Astrocyte (in vitro differentiated cells and primary cell): ENCODE measurements around the gene TAF6. TPM values are rescaled to one million over a fixed set of nuclear protein-coding genes. Genes with fewer than 3 reads are reported as not detected.

Source experiments
- DNase-seq: peaks from one replicate; pipeline ENCODE4 v3.0.0-alpha.2; 2010; ENCODE audit warnings: low read depth
- FAIRE-seq: peaks from 2 replicates; lab custom pipeline; 2011; peaks lifted over from hg19 to GRCh38; lab: Jason Lieb, UNC
- H2AFZ ChIP-seq: 2 replicates; pipeline ENCODE4 v1.6.0; 2012; ENCODE audit warnings: low read depth, low read length, inconsistent platforms
- H3K27ac ChIP-seq: 2 replicates; pipeline ENCODE4 v1.5.1; 2011; ENCODE audit warnings: low read depth, low read length, inconsistent platforms
- H3K27me3 ChIP-seq: 2 replicates; pipeline ENCODE4 v1.6.0; 2011; ENCODE audit warnings: low read length, inconsistent platforms; ENCODE audit not compliant: insufficient read depth
- H3K36me3 ChIP-seq: 2 replicates; pipeline ENCODE4 v1.5.1; 2011; ENCODE audit warnings: low read length, inconsistent platforms; ENCODE audit not compliant: insufficient read depth
- H3K4me1 ChIP-seq: 2 replicates; pipeline ENCODE4 v1.5.1; 2011; ENCODE audit warnings: low read length, inconsistent platforms; ENCODE audit not compliant: insufficient read depth
- H3K4me2 ChIP-seq: 2 replicates; pipeline ENCODE4 v1.6.0; 2012; ENCODE audit warnings: low read length, inconsistent platforms
- H3K4me3 ChIP-seq: 2 replicates; pipeline ENCODE4 v1.5.1; 2011; ENCODE audit warnings: low read depth, mild to moderate bottlenecking, low read length, inconsistent platforms; ENCODE audit not compliant: insufficient read depth
- H3K79me2 ChIP-seq: 2 replicates; pipeline ENCODE4 v1.6.0; 2012; ENCODE audit warnings: mild to moderate bottlenecking, low read length, inconsistent platforms; ENCODE audit not compliant: insufficient read depth
- H3K9ac ChIP-seq: 2 replicates; pipeline ENCODE4 v1.6.0; 2012; ENCODE audit warnings: mild to moderate bottlenecking, low read length, inconsistent platforms
- H3K9me3 ChIP-seq: 2 replicates; pipeline ENCODE4 v1.5.1; 2012; ENCODE audit warnings: low read depth, mild to moderate bottlenecking, low read length, inconsistent platforms; ENCODE audit not compliant: insufficient read depth
- H4K20me1 ChIP-seq: 2 replicates; pipeline ENCODE4 v1.6.0; 2012; ENCODE audit warnings: low read length, inconsistent platforms; ENCODE audit not compliant: insufficient read depth
- H3K27ac Mint-ChIP-seq: one replicate; pipeline ENCODE4 v1.8.0; 2021; ENCODE audit warnings: mild to moderate bottlenecking, mixed read lengths; ENCODE audit not compliant: unreplicated experiment
- H3K27me3 Mint-ChIP-seq: one replicate; pipeline ENCODE4 v1.8.0; 2021; ENCODE audit warnings: low read depth, mixed read lengths; ENCODE audit not compliant: unreplicated experiment
- H3K36me3 Mint-ChIP-seq: one replicate; pipeline ENCODE4 v1.8.0; 2021; ENCODE audit warnings: low read depth, mixed read lengths; ENCODE audit not compliant: unreplicated experiment
- H3K4me1 Mint-ChIP-seq: one replicate; pipeline ENCODE4 v1.8.0; 2021; ENCODE audit warnings: low read depth, mixed read lengths; ENCODE audit not compliant: unreplicated experiment
- H3K4me3 Mint-ChIP-seq: one replicate; pipeline ENCODE4 v1.8.0; 2021; ENCODE audit warnings: mild to moderate bottlenecking, moderate library complexity, mixed read lengths; ENCODE audit not compliant: unreplicated experiment
- H3K9me3 Mint-ChIP-seq: one replicate; pipeline ENCODE4 v1.8.0; 2021; ENCODE audit warnings: mild to moderate bottlenecking, mixed read lengths; ENCODE audit not compliant: unreplicated experiment
- EZH2 ChIP-seq: IDR thresholded peaks from 2 replicates; pipeline ENCODE4 v1.6.1; 2012; ENCODE audit warnings: mild to moderate bottlenecking, low read length, inconsistent platforms; ENCODE audit not compliant: insufficient read depth
- total RNA-seq: library from RNA; stranded (reverse); gene quantifications from 2 replicates; pipeline ENCODE4 v1.2.1, GENCODE V29; 2021
- TF ChIP-seq, protein P1 (sequence below): IDR thresholded peaks from 2 replicates; pipeline ENCODE4 v1.5.1; 2011; ENCODE audit warnings: low read depth, mild to moderate bottlenecking, inconsistent platforms, low read length, moderate library complexity; ENCODE audit not compliant: insufficient read depth

The TAF6 gene
- total RNA-seq, 1 donor from 2014 or later: 47.0 TPM

DNA sequence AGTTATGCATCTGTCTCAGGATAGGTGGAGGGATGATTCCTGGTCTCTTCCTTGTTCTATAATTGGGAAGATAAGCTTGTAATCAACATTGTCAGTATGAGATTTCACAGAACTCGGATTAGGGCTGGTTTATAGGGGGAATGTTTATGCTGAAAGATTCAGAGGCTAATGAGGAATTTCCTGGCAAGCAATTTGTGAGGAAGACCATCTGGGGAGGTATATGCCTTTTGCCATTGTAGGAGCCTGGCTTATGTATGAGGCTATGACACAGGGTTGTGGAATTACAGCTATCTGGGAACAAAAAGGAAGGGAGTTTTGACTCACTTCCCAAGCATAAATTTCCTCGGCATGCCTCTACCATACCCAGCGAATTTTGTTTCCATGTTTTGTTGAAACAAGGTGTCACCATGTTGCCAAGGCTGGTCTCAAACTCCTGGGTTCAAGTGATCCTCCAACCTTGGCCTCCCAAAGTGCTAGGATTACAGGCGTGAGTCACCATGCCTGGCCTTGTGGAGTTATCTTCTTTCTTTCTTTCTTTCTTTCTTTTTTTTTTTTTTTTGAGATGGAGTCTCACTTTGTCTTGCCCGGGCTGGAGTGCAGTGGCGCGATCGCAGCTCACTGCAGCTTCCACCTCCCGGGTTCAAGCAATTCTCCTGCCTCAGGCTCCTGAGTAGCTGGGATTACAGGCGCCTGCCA lies 32.0 kb downstream of the TAF6 start:
- Mint-ChIP-seq H3K4me1 (peaks cover 14% of the 10 kb centered on the region), H3K27me3 (no peaks in the 10 kb centered on the region), H3K9me3 (no peaks in the 10 kb centered on the region), H3K36me3 (peaks cover 9% of the 10 kb centered on the region), H3K4me3 (peak overlapping the region; percentile 95), H3K27ac (peak overlapping the region; percentile 44)
- no peaks in the 10 kb centered on the region for H3K27me3 ChIP-seq
- peak; percentile 96 for FAIRE-seq
- H3K4me1 ChIP-seq: peaks cover 53% of the 10 kb centered on the region
- peak overlapping the region; percentile 49 for H3K9ac ChIP-seq
- H3K9me3 ChIP-seq: no peaks in the 10 kb centered on the region
- no peak overlapping the region for H3K4me3 ChIP-seq
- no peak overlapping the region for H2AFZ ChIP-seq
- peak overlapping the region; percentile 63 for H3K4me2 ChIP-seq
- H3K36me3 ChIP-seq: peaks cover 20% of the 10 kb centered on the region
- peaks cover 37% of the 10 kb centered on the region for H3K79me2 ChIP-seq
- peaks cover 18% of the 10 kb centered on the region for H4K20me1 ChIP-seq
- peak; percentile 97 for DNase-seq
- H3K27ac ChIP-seq: peak overlapping the region; percentile 84
- no peak for TF ChIP-seq EZH2
- TF ChIP-seq, protein P1, sequence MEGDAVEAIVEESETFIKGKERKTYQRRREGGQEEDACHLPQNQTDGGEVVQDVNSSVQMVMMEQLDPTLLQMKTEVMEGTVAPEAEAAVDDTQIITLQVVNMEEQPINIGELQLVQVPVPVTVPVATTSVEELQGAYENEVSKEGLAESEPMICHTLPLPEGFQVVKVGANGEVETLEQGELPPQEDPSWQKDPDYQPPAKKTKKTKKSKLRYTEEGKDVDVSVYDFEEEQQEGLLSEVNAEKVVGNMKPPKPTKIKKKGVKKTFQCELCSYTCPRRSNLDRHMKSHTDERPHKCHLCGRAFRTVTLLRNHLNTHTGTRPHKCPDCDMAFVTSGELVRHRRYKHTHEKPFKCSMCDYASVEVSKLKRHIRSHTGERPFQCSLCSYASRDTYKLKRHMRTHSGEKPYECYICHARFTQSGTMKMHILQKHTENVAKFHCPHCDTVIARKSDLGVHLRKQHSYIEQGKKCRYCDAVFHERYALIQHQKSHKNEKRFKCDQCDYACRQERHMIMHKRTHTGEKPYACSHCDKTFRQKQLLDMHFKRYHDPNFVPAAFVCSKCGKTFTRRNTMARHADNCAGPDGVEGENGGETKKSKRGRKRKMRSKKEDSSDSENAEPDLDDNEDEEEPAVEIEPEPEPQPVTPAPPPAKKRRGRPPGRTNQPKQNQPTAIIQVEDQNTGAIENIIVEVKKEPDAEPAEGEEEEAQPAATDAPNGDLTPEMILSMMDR: no peak

DNA sequence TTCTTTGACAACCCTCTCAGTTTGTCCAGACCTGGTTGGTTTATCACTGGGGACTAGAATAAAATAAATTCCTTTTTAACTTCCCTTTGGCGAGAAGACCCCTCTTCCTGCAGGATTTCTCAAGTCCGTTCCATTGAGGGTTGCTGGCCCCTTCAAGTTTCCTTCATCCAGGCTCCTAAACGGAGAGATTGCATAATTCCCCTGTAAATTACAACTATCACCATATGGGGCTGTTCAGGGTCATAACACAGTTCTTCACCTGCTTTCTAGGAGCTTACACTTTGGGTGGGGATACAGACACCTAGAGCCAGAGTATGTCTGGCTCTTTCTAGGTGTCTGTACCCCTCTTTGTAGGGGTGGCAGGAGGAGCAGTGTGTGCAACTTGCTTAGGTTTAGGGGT lies 33.6 kb downstream of the TAF6 start:
- H3K9ac ChIP-seq: no peak overlapping the region
- no peaks in the 10 kb centered on the region for H3K27me3 ChIP-seq
- H3K27ac ChIP-seq: no peak overlapping the region
- Mint-ChIP-seq H3K9me3 (no peaks in the 10 kb centered on the region), H3K27me3 (no peaks in the 10 kb centered on the region), H3K4me1 (peaks cover 14% of the 10 kb centered on the region), H3K27ac (no peak overlapping the region), H3K36me3 (peaks cover 4% of the 10 kb centered on the region), H3K4me3 (no peak overlapping the region)
- H3K4me1 ChIP-seq: peaks cover 46% of the 10 kb centered on the region
- no peak overlapping the region for H3K4me3 ChIP-seq
- H3K9me3 ChIP-seq: no peaks in the 10 kb centered on the region
- DNase-seq (no peak), FAIRE-seq (no peak)
- no peak for TF ChIP-seq EZH2
- TF ChIP-seq, protein P1: no peak
- H2AFZ ChIP-seq: no peak overlapping the region
- peaks cover 32% of the 10 kb centered on the region for H3K79me2 ChIP-seq
- no peak overlapping the region for H3K4me2 ChIP-seq
- H4K20me1 ChIP-seq: peaks cover 3% of the 10 kb centered on the region
- H3K36me3 ChIP-seq: peaks cover 4% of the 10 kb centered on the region

DNA sequence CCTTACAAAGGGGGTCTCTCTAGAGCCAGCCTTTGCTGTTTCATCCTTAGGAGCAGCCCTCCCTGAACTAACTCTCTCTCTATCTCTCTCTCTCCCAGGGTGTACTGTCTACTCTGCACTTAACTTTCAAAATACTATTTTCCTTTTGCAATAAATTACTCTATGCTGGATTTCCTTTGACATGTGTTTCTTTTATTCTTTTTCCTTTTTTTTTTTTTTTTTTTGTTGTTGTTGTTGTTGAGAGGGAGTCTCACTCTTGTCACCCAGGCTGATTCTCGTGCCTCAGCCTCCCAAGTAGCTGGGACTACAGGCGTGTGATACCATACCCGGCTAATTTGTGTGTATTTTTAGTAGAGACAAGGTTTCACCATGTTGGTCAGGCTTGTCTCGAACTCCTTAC lies 36.2 kb downstream of the TAF6 start:
- Histone ChIP-seq H3K27me3 (no peaks in the 10 kb centered on the region), H3K27ac (no peak overlapping the region), H3K36me3 (peaks cover 11% of the 10 kb centered on the region), H3K4me2 (peak overlapping the region; percentile 90), H2AFZ (no peak overlapping the region), H3K79me2 (peaks cover 37% of the 10 kb centered on the region), H4K20me1 (peaks cover 21% of the 10 kb centered on the region), H3K9me3 (no peaks in the 10 kb centered on the region), H3K9ac (peak overlapping the region; percentile 99), H3K4me3 (no peak overlapping the region), H3K4me1 (peaks cover 38% of the 10 kb centered on the region)
- no peak for FAIRE-seq
- Mint-ChIP-seq H3K4me3 (peak overlapping the region; percentile 98), H3K27ac (peak overlapping the region; percentile 85), H3K36me3 (peaks cover 6% of the 10 kb centered on the region), H3K9me3 (no peaks in the 10 kb centered on the region), H3K4me1 (peaks cover 23% of the 10 kb centered on the region), H3K27me3 (no peaks in the 10 kb centered on the region)
- no peak for DNase-seq
- no peak for TF ChIP-seq EZH2
- TF ChIP-seq, protein P1: no peak
